ENCODE results near the gene LRP3.

DNA sequence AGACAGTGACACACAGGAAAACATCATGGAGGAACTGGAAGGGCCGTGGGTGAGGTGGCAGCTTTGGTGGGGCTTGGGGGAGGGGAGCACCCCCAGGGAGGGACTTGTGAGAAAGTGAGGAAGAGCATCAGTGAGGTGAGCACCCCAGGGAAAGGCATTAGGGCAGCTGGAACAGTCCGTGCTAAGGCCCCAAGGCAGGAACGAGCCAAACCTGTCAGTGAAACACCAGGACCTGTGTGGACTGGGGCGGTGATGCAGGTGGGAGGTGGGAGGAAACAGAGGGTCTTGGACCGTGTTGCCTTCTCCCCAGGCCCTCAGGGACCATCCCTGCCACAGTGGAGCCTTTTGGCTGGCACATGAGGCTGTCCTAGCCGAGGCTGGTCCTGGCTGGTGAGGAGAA lies 48.8 kb downstream of the LRP3 start:
- TF ChIP-seq, protein P1, sequence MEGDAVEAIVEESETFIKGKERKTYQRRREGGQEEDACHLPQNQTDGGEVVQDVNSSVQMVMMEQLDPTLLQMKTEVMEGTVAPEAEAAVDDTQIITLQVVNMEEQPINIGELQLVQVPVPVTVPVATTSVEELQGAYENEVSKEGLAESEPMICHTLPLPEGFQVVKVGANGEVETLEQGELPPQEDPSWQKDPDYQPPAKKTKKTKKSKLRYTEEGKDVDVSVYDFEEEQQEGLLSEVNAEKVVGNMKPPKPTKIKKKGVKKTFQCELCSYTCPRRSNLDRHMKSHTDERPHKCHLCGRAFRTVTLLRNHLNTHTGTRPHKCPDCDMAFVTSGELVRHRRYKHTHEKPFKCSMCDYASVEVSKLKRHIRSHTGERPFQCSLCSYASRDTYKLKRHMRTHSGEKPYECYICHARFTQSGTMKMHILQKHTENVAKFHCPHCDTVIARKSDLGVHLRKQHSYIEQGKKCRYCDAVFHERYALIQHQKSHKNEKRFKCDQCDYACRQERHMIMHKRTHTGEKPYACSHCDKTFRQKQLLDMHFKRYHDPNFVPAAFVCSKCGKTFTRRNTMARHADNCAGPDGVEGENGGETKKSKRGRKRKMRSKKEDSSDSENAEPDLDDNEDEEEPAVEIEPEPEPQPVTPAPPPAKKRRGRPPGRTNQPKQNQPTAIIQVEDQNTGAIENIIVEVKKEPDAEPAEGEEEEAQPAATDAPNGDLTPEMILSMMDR (IDR thresholded peaks at IDR 0.05; ENCODE audit: low read depth, low read length, poor library complexity, severe bottlenecking), result no peak
- TF ChIP-seq EZH2phosphoT487 (IDR thresholded peaks at IDR 0.05; ENCODE audit: borderline replicate concordance, low read length), result no peak

All from DOHH2 (cell line).